HG03097 (cell line): Measurements from ENCODE around the gene TERB1.
A peak's percentile ranks its signal among the peaks of the same experiment; 100 is the strongest.

Source experiments
- ATAC-seq: cut with Tn5 transposase; IDR thresholded peaks from one replicate; pipeline ENCODE4 v1.9.1; 2021; ENCODE audit not compliant: unreplicated experiment, low FRiP score

The TERB1 gene

GRCh38 chr16:66751303-66751991 is 49.9 kb downstream of the TERB1 start, which contains the start of gene DYNC1LI2:
Gene DYNC1LI2, minus strand, starts transcription at chr16:66751609. Its CDS starts 18 bp downstream, at chr16:66751591.
- ATAC-seq = peak; percentile 85

- ATAC-seq = no peak
Observed at GRCh38 chr16:66751053-66751302, 50.4 kb downstream of the TERB1 start.

GRCh38 chr16:66750279-66751052 is 50.9 kb downstream of the TERB1 start:
- no peak for ATAC-seq

- no peak for ATAC-seq
Observed at GRCh38 chr16:66746682-66747081, 54.7 kb downstream of the TERB1 start.

GRCh38 chr16:66746048-66746447 is 55.3 kb downstream of the TERB1 start:
- no peak for ATAC-seq

GRCh38 chr16:66741950-66742808 is 59.2 kb downstream of the TERB1 start:
- no peak for ATAC-seq

- no peak for ATAC-seq
Observed at GRCh38 chr16:66741169-66741900, 60.0 kb downstream of the TERB1 start.

GRCh38 chr16:66740533-66740932 is 60.9 kb downstream of the TERB1 start:
- no peak for ATAC-seq

GRCh38 chr16:66740010-66740409 is 61.4 kb downstream of the TERB1 start:
- ATAC-seq = no peak

- no peak for ATAC-seq
Observed at GRCh38 chr16:66735891-66736290, 65.5 kb downstream of the TERB1 start.

- ATAC-seq = no peak
Observed at GRCh38 chr16:66731101-66731500, 70.3 kb downstream of the TERB1 start.

GRCh38 chr16:66728804-66729203 is 72.6 kb downstream of the TERB1 start:
- ATAC-seq = no peak

GRCh38 chr16:66728117-66728787 is 73.1 kb downstream of the TERB1 start:
- ATAC-seq = no peak

GRCh38 chr16:66720766-66721165 is 80.6 kb downstream of the TERB1 start:
- no peak for ATAC-seq

- ATAC-seq = no peak
Observed at GRCh38 chr16:66719246-66719645, 82.1 kb downstream of the TERB1 start.

GRCh38 chr16:66717776-66718175 is 83.6 kb downstream of the TERB1 start:
- ATAC-seq = no peak

GRCh38 chr16:66717112-66717675 is 84.2 kb downstream of the TERB1 start:
- no peak for ATAC-seq

GRCh38 chr16:66714654-66715307 is 86.6 kb downstream of the TERB1 start:
- no peak for ATAC-seq

GRCh38 chr16:66714062-66714461 is 87.3 kb downstream of the TERB1 start:
- ATAC-seq = no peak
